ENCODE data around the gene STX7.

STX7 gene

DNA sequence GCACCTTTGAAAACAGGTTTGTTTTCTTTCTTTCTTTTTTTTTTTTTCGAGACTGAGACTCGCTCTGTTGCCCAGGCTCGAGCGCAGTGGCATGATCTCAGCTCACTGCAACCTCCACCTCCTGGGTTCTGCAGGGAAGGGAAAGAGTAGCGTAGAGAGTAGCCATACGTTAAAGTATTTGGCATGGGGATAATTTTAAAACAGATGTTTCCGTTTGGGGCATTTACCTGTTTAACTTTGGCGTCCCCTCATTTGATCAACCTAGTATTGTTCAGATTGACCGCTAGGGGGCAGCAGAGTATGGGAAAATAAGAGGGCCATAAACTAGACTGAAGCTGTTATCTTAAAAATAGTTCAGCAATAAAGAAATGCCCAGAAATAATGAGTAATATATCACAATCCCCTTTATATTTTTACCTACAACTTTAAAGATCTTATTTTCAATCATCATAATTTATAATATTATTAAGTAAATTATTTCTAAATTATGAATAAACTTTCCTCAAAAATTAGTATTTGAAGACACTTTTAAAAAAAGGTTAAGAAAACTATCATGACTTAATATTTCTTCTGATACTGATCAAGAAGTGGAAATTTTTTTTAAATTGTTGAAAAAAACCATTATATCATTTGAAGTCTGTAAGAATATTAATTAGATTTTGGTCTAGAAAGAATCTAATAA, 17.5 kb upstream of the STX7 start:
- no peaks in the 10 kb centered on the region for H3K36me3 ChIP-seq
- H3K9ac ChIP-seq = no peak overlapping the region
- TF ChIP-seq Cebpa-rat (IDR thresholded peaks at IDR 0.05) = no peak
- no peaks in the 10 kb centered on the region for H3K27me3 ChIP-seq
- no peak overlapping the region for H3K4me3 ChIP-seq
- no peaks in the 10 kb centered on the region for H4K20me1 ChIP-seq
- H3K9me3 ChIP-seq = peaks cover 11% of the 10 kb centered on the region
- H3K4me2 ChIP-seq = no peak overlapping the region
- H3K4me1 ChIP-seq = no peaks in the 10 kb centered on the region
- no peak overlapping the region for H3K27ac ChIP-seq

DNA sequence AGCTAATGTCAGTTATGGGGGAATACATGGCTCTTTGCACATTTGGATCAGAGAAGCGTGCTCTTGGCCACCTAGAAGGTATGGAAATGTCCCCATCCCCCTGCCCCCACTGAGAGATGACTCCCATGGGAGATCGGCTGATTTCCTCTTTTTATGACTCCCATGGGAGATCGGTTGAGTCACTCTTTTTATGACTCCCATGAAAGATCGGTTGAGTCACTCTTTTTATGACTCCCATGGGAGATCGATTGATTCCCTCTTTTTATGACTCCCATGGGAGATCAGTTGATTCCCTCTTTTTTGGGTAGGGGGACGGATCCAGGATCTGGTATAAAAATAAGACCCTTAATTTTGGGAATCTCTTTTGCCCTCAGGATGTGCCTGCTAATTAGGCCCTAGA, 14.9 kb upstream of the STX7 start:
- Histone ChIP-seq H3K4me2 (no peak overlapping the region), H3K36me3 (no peaks in the 10 kb centered on the region), H3K27ac (no peak overlapping the region), H3K9ac (no peak overlapping the region), H4K20me1 (no peaks in the 10 kb centered on the region), H3K4me3 (no peak overlapping the region), H3K27me3 (no peaks in the 10 kb centered on the region), H3K4me1 (no peaks in the 10 kb centered on the region), H3K9me3 (no peaks in the 10 kb centered on the region)
- TF ChIP-seq Cebpa-rat (IDR thresholded peaks at IDR 0.05) = no peak

DNA sequence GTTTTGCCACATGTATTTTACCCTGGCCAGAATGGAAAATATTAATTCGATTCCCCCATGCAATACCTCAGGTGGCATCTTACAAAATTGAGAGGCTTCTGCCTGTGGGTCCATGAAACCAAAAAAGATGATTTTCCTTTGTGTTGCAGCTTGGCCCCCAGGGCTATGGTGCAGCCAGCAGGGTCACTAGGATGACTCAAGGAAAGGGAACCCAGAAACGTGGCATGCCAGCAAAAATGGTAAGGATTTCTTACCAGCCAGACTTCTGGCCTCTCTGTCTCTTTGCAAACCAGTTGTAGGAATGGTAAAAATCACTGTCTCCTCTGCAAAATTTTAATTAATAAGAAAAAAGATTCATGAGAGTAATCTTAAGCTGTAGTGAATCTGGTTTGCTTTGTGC, 13.5 kb upstream of the STX7 start:
- Histone ChIP-seq H3K4me1 (no peaks in the 10 kb centered on the region), H4K20me1 (no peaks in the 10 kb centered on the region), H3K9me3 (no peaks in the 10 kb centered on the region), H3K27ac (no peak overlapping the region), H3K27me3 (no peaks in the 10 kb centered on the region), H3K4me2 (no peak overlapping the region), H3K36me3 (no peaks in the 10 kb centered on the region), H3K4me3 (no peak overlapping the region), H3K9ac (no peak overlapping the region)
- no peak for TF ChIP-seq Cebpa-rat (IDR thresholded peaks at IDR 0.05)

DNA sequence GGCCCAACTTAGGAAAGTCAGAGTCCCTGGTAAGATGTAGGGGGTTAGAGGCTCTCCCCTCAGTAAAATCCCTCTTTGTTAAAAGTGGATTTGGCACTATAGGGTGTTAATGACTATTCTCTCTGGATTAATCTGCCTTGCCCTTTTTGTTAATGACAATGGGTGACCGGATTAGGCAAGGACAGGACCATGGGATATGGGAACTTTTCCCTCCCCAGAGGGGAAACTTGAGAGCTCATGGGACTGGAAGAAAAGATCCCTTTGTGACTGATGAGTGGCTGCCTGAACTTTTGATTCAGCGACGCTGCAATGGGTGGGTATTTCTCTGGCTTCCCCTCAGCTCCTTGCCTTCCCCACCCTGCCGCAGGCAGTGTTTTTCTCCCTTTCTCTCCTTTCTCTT, 12.9 kb upstream of the STX7 start:
- no peaks in the 10 kb centered on the region for H3K4me1 ChIP-seq
- no peaks in the 10 kb centered on the region for H3K9me3 ChIP-seq
- H3K9ac ChIP-seq = no peak overlapping the region
- no peaks in the 10 kb centered on the region for H3K27me3 ChIP-seq
- no peaks in the 10 kb centered on the region for H4K20me1 ChIP-seq
- H3K27ac ChIP-seq = no peak overlapping the region
- H3K4me3 ChIP-seq = no peak overlapping the region
- TF ChIP-seq Cebpa-rat (IDR thresholded peaks at IDR 0.05) = no peak
- no peaks in the 10 kb centered on the region for H3K36me3 ChIP-seq
- no peak overlapping the region for H3K4me2 ChIP-seq

DNA sequence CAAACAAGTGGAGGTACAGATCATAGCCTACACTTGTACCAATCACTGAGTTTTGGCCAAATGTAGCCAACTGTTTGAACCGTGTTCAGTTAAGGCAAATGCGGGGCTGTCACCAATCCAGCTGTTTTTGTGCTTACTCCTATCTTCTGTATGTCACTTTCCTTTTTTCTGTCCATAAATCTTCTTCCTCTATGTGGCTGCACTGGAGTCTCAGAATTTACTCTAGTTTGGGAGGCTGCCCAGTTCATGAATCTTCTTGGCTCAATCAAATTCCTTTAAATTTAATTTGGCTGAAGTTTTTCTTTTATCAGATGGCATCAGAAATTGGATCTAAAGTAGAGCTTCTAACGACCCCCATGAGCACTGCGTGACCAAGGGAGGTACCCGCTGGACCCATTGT, 11.7 kb upstream of the STX7 start:
- no peak for TF ChIP-seq Cebpa-rat (IDR thresholded peaks at IDR 0.05)
- no peaks in the 10 kb centered on the region for H3K27me3 ChIP-seq
- no peaks in the 10 kb centered on the region for H4K20me1 ChIP-seq
- no peaks in the 10 kb centered on the region for H3K36me3 ChIP-seq
- no peaks in the 10 kb centered on the region for H3K4me1 ChIP-seq
- H3K4me2 ChIP-seq = no peak overlapping the region
- no peak overlapping the region for H3K27ac ChIP-seq
- no peaks in the 10 kb centered on the region for H3K9me3 ChIP-seq
- H3K9ac ChIP-seq = no peak overlapping the region
- no peak overlapping the region for H3K4me3 ChIP-seq

DNA sequence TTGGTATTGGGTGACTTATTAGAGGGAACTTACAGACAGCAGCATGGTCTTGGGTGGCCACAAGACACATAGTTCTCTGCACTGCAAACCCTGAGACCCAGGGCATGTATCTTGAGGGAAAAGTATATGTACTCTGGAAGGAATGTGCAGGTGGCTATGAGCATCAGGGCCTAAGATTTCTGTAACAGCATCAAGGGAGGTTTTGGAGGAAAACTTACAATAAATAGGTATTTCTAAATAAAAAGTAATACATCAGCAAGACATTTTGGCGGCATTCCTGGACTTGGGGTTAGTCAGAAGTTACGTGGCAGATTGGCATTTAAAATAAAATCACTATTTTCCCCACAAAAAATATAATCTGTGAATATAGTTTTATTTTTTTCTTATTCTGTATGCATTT, 8.0 kb upstream of the STX7 start:
- Histone ChIP-seq H3K4me1 (no peaks in the 10 kb centered on the region), H3K27me3 (no peaks in the 10 kb centered on the region), H4K20me1 (no peaks in the 10 kb centered on the region), H3K4me2 (no peak overlapping the region), H3K9me3 (no peaks in the 10 kb centered on the region), H3K4me3 (no peak overlapping the region), H3K27ac (no peak overlapping the region), H3K36me3 (no peaks in the 10 kb centered on the region), H3K9ac (no peak overlapping the region)
- TF ChIP-seq Cebpa-rat (IDR thresholded peaks at IDR 0.05) = no peak

DNA sequence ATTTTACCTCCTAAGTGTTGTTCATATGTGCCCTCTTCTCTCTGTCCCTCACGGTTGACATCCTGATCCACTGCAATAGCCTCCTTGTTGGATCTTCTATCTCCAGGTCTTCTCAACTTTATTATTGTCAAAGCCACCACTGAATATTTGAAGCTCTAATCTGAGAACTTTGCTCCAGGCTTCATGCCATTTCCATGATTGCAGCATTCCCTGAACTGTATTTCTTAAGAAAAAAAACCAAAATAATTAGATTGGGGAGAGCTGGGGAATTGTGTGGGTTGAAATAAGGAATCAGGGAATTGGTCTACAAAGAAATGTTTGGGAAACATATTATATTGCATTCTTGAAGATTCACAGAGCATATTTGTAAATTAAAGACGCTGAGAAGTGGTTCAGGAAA, 2.5 kb upstream of the STX7 start:
- H3K4me1 ChIP-seq = peaks cover 28% of the 10 kb centered on the region
- H3K27me3 ChIP-seq = no peaks in the 10 kb centered on the region
- H3K9ac ChIP-seq = no peak overlapping the region
- H3K36me3 ChIP-seq = no peaks in the 10 kb centered on the region
- TF ChIP-seq Cebpa-rat (IDR thresholded peaks at IDR 0.05) = no peak
- H3K9me3 ChIP-seq = no peaks in the 10 kb centered on the region
- no peak overlapping the region for H3K27ac ChIP-seq
- no peak overlapping the region for H3K4me2 ChIP-seq
- H4K20me1 ChIP-seq = peaks cover 12% of the 10 kb centered on the region
- no peak overlapping the region for H3K4me3 ChIP-seq

DNA sequence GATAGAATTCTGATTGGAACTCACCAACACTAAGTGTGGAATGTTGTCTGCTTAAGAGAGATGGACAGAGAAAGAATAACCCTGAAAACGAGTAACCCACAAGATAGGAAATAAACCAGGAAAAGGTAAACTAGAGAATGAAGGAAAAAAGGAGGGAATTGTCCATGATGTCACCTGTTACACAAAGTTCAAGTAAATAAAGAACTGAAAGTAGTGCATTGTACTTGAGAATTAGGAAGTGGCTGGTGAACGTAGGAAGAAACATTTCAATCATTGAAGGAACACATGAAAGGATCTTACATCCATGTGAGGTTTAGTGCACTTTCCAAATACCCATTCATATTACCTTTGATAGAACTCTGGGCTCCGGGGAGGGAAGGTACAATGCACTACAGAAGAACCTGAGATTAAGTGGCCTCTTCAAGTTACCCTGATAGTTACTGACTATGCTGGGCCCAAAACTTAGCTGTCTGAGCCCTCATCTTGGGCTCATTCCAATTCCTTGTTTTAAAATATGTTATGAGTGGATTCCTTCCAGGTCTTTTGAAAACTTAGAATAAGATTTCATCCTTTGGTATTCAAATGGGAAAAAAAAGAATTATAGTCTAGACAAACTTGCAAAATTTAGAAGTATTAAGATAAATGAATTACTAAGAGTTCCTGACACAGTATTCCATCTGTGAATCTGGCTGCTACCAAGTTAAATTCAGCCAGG, 1.1 kb upstream of the STX7 start:
- H3K36me3 ChIP-seq = no peaks in the 10 kb centered on the region
- H3K4me1 ChIP-seq = peaks cover 29% of the 10 kb centered on the region
- TF ChIP-seq Cebpa-rat (IDR thresholded peaks at IDR 0.05) = no peak
- H3K4me3 ChIP-seq = peak overlapping the region; percentile 78
- H3K9ac ChIP-seq = no peak overlapping the region
- no peaks in the 10 kb centered on the region for H3K9me3 ChIP-seq
- peak overlapping the region; percentile 82 for H3K4me2 ChIP-seq
- H3K27ac ChIP-seq = no peak overlapping the region
- H4K20me1 ChIP-seq = peaks cover 15% of the 10 kb centered on the region
- H3K27me3 ChIP-seq = no peaks in the 10 kb centered on the region

DNA sequence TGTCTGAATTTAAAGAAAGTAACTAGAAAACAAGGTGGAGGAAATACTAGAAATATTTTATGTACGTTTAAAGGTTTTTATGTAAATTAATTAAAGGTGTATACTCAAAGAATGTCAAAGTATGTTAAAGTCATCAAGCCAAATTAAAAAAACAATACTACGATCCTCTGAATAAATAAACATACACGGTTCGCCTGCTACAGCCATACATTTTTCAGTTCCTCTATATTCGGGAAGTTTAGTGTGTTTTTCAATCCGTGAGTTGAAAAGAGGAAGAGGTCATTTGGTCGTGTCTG, 626 bp downstream of the STX7 start:
- H4K20me1 ChIP-seq = peaks cover 15% of the 10 kb centered on the region
- H3K4me3 ChIP-seq = peak overlapping the region; percentile 78
- H3K9me3 ChIP-seq = no peaks in the 10 kb centered on the region
- peak overlapping the region; percentile 74 for H3K9ac ChIP-seq
- H3K4me1 ChIP-seq = peaks cover 29% of the 10 kb centered on the region
- H3K36me3 ChIP-seq = peaks cover 15% of the 10 kb centered on the region
- H3K4me2 ChIP-seq = peak overlapping the region; percentile 82
- H3K27me3 ChIP-seq = no peaks in the 10 kb centered on the region
- peak overlapping the region; percentile 71 for H3K27ac ChIP-seq
- no peak for TF ChIP-seq Cebpa-rat (IDR thresholded peaks at IDR 0.05)

DNA sequence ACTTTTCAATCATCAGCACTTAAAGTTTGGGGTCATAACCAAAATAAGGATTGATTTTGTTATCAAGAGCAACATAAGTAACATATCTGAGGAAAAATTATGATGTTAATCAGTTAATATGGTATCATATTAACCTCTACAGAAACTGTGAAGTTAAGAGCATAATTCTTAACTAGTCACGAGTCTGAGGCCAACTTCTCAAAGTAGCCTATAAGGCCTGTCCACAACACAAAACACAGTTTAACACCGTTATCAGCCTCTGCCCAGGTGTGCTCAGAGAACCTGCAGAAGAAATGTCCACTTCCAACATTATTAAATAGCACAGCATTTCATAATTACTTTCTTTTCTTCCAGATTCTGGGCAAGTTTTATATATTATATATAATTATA, 1.1 kb downstream of the STX7 start:
- Histone ChIP-seq H3K4me2 (peak overlapping the region; percentile 82), H3K4me3 (peak overlapping the region; percentile 78), H3K27ac (0 out of 2 replicates have a peak overlapping the region, but pooled peaks have one; percentile 71), H3K9me3 (no peaks in the 10 kb centered on the region), H3K36me3 (peaks cover 16% of the 10 kb centered on the region), H4K20me1 (peaks cover 15% of the 10 kb centered on the region), H3K4me1 (peaks cover 29% of the 10 kb centered on the region), H3K9ac (peak overlapping the region; percentile 42), H3K27me3 (no peaks in the 10 kb centered on the region)
- TF ChIP-seq Cebpa-rat (IDR thresholded peaks at IDR 0.05) = no peak

Data from BLaER1 (cell line).